SK-N-SH (cell line): Measurements from ENCODE around the gene ZIM2. TPM values are rescaled to one million over a fixed set of nuclear protein-coding genes. Genes with fewer than 3 reads are reported as not detected.

Experiments used
- CTCF ChIA-PET: fragments of 300-600, 350-600 bp; formaldehyde crosslinking; extraction: SDS; loops from one replicate; lab custom pipeline; 2021; lab: Yijun Ruan, JAX
- POLR2A ChIA-PET: fragments of 350-600 bp; sonication (Branson Sonifier 250); formaldehyde crosslinking; extraction: SDS; loops from one replicate; lab custom pipeline; 2020; ENCODE audit warnings: antibody characterized with exemption, inconsistent platforms; lab: Yijun Ruan, JAX
- DNase-seq: peaks from one replicate; pipeline ENCODE4 v3.0.0; 2012
- H2AFZ ChIP-seq: fragments of 200-600 bp; sonication (generic); 2 replicates; pipeline ENCODE4 v1.8.1; 2016; ENCODE audit warnings: antibody characterized with exemption, mild to moderate bottlenecking, low read depth
- H3F3A ChIP-seq: fragments of 200-600 bp; sonication (generic); replicated peaks from 2 replicates; pipeline ENCODE3; 2016; ENCODE audit warnings: antibody characterized with exemption, mild to moderate bottlenecking; ENCODE audit not compliant: insufficient read depth
- H3K27ac ChIP-seq, 2 experiments: fragments of 200-500 bp in 1 of 2; fragments of 200-600 bp in 1 of 2; sonication (Bioruptor generic) in 1 of 2; sonication (generic), shearing (Covaris generic) in 1 of 2; 2 replicates each; pipeline versions ENCODE4 v1.5.1 to v1.6.1; 2014 to 2016; ENCODE audit warnings: low read depth in 2 of 2, inconsistent platforms in 1 of 2, low read length in 1 of 2, mild to moderate bottlenecking in 1 of 2, mixed read lengths in 1 of 2
- H3K27me3 ChIP-seq: fragments of 200-600 bp; sonication (generic), shearing (Covaris generic); 2 replicates; pipeline ENCODE4 v1.6.1; 2016; ENCODE audit warnings: mixed run types; ENCODE audit not compliant: insufficient read depth
- H3K36me3 ChIP-seq, 2 experiments: fragments of 200-500 bp in 1 of 2; fragments of 200-600 bp in 1 of 2; sonication (Bioruptor generic) in 1 of 2; sonication (generic) in 1 of 2; replicated peaks in 1 of 2; 2 replicates each; pipeline versions ENCODE3 to v1.5.1; 2014 to 2016; ENCODE audit warnings: low read length in 1 of 2, mild to moderate bottlenecking in 1 of 2; ENCODE audit not compliant: insufficient read depth in 2 of 2, control insufficient read depth in 1 of 2
- H3K4me1 ChIP-seq, 2 experiments: fragments of 200-500 bp in 1 of 2; fragments of 200-600 bp in 1 of 2; sonication (Bioruptor generic) in 1 of 2; sonication (generic), shearing (Covaris generic) in 1 of 2; 2 replicates each; pipeline versions ENCODE4 v1.5.1 to v1.6.1; 2014 to 2016; ENCODE audit warnings: low read depth in 1 of 2, low read length in 1 of 2, mixed run types in 1 of 2; ENCODE audit not compliant: insufficient read depth in 2 of 2, control insufficient read depth in 1 of 2
- H3K4me2 ChIP-seq: fragments of 200-600 bp; sonication (generic), shearing (Covaris generic); 2 replicates; pipeline ENCODE4 v1.6.1; 2017; ENCODE audit warnings: mixed run types
- H3K4me3 ChIP-seq, 2 experiments: fragments of 200-500 bp in 1 of 2; fragments of 200-600 bp in 1 of 2; sonication (Bioruptor generic) in 1 of 2; sonication (generic), shearing (Covaris generic) in 1 of 2; 2 replicates each; pipeline versions ENCODE4 v1.5.1 to v1.8.1; 2014 to 2016; ENCODE audit warnings: low read depth in 2 of 2, inconsistent platforms in 1 of 2, low read length in 1 of 2, mild to moderate bottlenecking in 1 of 2, mixed read lengths in 1 of 2, moderate library complexity in 1 of 2
- H3K79me2 ChIP-seq: fragments of 200-600 bp; sonication (generic); 2 replicates; pipeline ENCODE4 v1.8.1; 2017; ENCODE audit warnings: mild to moderate bottlenecking; ENCODE audit not compliant: insufficient read depth
- H3K9ac ChIP-seq: fragments of 200-600 bp; sonication (generic); 2 replicates; pipeline ENCODE4 v1.6.1; 2017; ENCODE audit warnings: mixed run types
- H3K9me2 ChIP-seq: fragments of 200-600 bp; sonication (generic); 2 replicates; pipeline ENCODE4 v1.6.1; 2017; ENCODE audit warnings: mixed run types
- H3K9me3 ChIP-seq: fragments of 200-600 bp; sonication (generic); 2 replicates; pipeline ENCODE4 v1.6.1; 2017; ENCODE audit warnings: mixed run types, mild to moderate bottlenecking, moderate library complexity
- H4K20me1 ChIP-seq: fragments of 200-600 bp; sonication (generic); 2 replicates; pipeline ENCODE4 v1.6.1; 2017; ENCODE audit warnings: mild to moderate bottlenecking, mixed run types; ENCODE audit not compliant: insufficient read depth
- ELF1 ChIP-seq: IDR thresholded peaks from 2 replicates; pipeline ENCODE4 v1.4.0; 2012
- EZH2phosphoT487 ChIP-seq: fragments of 200-600 bp; sonication (generic); IDR thresholded peaks from 2 replicates; pipeline ENCODE4 v1.6.1; 2017; ENCODE audit warnings: low read depth, mixed run types, mild to moderate bottlenecking, antibody characterized with exemption, moderate library complexity, borderline replicate concordance
- FOSL2 ChIP-seq: IDR thresholded peaks from 2 replicates; pipeline ENCODE4 v1.4.0; 2012; ENCODE audit warnings: low read depth, mild to moderate bottlenecking, moderate library complexity, borderline replicate concordance
- FOXJ3 ChIP-seq: sonication (generic); formaldehyde crosslinking; IDR thresholded peaks from 2 replicates; pipeline ENCODE4 v1.5.1; 2020; ENCODE audit warnings: mild to moderate bottlenecking, missing genetic modification reagents
- FOXM1 ChIP-seq: IDR thresholded peaks from 2 replicates; pipeline ENCODE4 v1.4.0; 2012; ENCODE audit warnings: low read depth, mild to moderate bottlenecking
- JUND ChIP-seq: IDR thresholded peaks from 2 replicates; pipeline ENCODE4 v1.4.0; 2012
- MXI1 ChIP-seq: IDR thresholded peaks from 2 replicates; pipeline ENCODE4 v1.6.1; 2012; ENCODE audit warnings: mild to moderate bottlenecking, low read depth, low read length, improper control_type of control experiment
- NFIC ChIP-seq: IDR thresholded peaks from 2 replicates; pipeline ENCODE4 v1.4.0; 2012; ENCODE audit warnings: borderline replicate concordance
- NRF1 ChIP-seq: IDR thresholded peaks from 2 replicates; pipeline ENCODE4 v1.6.1; 2012; ENCODE audit warnings: low read depth, mild to moderate bottlenecking, low read length
- TAF1 ChIP-seq: IDR thresholded peaks from 2 replicates; pipeline ENCODE4 v1.6.1; 2012; ENCODE audit warnings: low read depth, mild to moderate bottlenecking, low read length, moderate library complexity, borderline replicate concordance
- USF1 ChIP-seq: IDR thresholded peaks from 2 replicates; pipeline ENCODE4 v1.4.0; 2012; ENCODE audit warnings: low read depth, borderline replicate concordance
- WGBS: methylation state at CpG from one replicate; pipeline ENCODE4 v1.1.6; 2017; ENCODE audit warnings: low lambda C conversion rate; 5-methylcytosine and 5-hydroxymethylcytosine counted together
- polyA plus RNA-seq, 3 experiments: library from polyadenylated mRNA; depleted of rRNA; stranded (reverse); fragments of >200 nt; gene quantifications; 2 replicates each; pipeline ENCODE4 v1.2.3, GENCODE V29; 2012
- TF ChIP-seq, protein P1 (sequence below): fragments of 200-600 bp; sonication (generic); IDR thresholded peaks from 2 replicates; pipeline ENCODE4 v1.6.1; 2017; ENCODE audit warnings: antibody characterized with exemption, mild to moderate bottlenecking, moderate library complexity
- TF ChIP-seq, protein P2 (sequence below): IDR thresholded peaks from 2 replicates; pipeline ENCODE4 v1.6.1; 2012; ENCODE audit warnings: mild to moderate bottlenecking, low read depth, low read length, moderate library complexity
- TF ChIP-seq, protein P3 (sequence below): IDR thresholded peaks from 2 replicates; pipeline ENCODE4; 2012

ZIM2 gene
- polyA plus RNA-seq, 1 of the 3 experiments (the other 2 are of a cell fraction), result not detected

DNA sequence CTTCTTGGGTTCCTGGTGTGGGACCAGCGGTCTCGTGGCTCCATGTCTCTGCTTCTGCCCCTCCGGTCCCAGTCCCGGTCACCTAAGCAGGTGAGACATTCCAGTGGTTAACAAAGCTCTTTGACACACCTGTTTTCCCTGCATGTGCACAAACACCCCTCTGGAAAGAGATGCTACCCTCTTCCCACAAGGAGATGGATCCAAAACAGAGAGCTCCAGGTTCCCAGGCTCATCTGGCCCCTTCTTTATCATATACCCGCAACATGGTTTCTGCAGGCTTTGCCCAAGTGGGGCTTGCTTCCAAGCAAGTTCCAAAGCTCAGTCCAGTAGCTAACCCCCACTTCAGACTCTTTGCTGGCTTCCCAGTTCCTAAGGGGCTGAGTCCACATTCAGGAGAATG, 17.8 kb downstream of the ZIM2 start:
- no peak overlapping the region for H3K4me3 ChIP-seq
- no peaks in the 10 kb centered on the region for H3K36me3 ChIP-seq
- H3K9me3 ChIP-seq, result no peaks in the 10 kb centered on the region
- ChIA-PET POLR2A (no interaction called here), CTCF (interaction anchor here (0.7 kb wide), 1 partner anchor 276 kb away, joined by 3 read pairs; no protein-coding TSS in a partner anchor)
- H3K4me2 ChIP-seq, result no peak overlapping the region
- H3K79me2 ChIP-seq, result no peaks in the 10 kb centered on the region
- H3K27ac ChIP-seq, result no peak overlapping the region
- no peak overlapping the region for H2AFZ ChIP-seq
- no peaks in the 10 kb centered on the region for H3F3A ChIP-seq
- H4K20me1 ChIP-seq, result no peaks in the 10 kb centered on the region
- no peak overlapping the region for H3K9ac ChIP-seq
- DNase-seq, result no peak
- H3K4me1 ChIP-seq, result no peaks in the 10 kb centered on the region
- TF ChIP-seq, protein P1, sequence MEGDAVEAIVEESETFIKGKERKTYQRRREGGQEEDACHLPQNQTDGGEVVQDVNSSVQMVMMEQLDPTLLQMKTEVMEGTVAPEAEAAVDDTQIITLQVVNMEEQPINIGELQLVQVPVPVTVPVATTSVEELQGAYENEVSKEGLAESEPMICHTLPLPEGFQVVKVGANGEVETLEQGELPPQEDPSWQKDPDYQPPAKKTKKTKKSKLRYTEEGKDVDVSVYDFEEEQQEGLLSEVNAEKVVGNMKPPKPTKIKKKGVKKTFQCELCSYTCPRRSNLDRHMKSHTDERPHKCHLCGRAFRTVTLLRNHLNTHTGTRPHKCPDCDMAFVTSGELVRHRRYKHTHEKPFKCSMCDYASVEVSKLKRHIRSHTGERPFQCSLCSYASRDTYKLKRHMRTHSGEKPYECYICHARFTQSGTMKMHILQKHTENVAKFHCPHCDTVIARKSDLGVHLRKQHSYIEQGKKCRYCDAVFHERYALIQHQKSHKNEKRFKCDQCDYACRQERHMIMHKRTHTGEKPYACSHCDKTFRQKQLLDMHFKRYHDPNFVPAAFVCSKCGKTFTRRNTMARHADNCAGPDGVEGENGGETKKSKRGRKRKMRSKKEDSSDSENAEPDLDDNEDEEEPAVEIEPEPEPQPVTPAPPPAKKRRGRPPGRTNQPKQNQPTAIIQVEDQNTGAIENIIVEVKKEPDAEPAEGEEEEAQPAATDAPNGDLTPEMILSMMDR, result no peak
- no peak for TF ChIP-seq NFIC
- TF ChIP-seq, protein P2, sequence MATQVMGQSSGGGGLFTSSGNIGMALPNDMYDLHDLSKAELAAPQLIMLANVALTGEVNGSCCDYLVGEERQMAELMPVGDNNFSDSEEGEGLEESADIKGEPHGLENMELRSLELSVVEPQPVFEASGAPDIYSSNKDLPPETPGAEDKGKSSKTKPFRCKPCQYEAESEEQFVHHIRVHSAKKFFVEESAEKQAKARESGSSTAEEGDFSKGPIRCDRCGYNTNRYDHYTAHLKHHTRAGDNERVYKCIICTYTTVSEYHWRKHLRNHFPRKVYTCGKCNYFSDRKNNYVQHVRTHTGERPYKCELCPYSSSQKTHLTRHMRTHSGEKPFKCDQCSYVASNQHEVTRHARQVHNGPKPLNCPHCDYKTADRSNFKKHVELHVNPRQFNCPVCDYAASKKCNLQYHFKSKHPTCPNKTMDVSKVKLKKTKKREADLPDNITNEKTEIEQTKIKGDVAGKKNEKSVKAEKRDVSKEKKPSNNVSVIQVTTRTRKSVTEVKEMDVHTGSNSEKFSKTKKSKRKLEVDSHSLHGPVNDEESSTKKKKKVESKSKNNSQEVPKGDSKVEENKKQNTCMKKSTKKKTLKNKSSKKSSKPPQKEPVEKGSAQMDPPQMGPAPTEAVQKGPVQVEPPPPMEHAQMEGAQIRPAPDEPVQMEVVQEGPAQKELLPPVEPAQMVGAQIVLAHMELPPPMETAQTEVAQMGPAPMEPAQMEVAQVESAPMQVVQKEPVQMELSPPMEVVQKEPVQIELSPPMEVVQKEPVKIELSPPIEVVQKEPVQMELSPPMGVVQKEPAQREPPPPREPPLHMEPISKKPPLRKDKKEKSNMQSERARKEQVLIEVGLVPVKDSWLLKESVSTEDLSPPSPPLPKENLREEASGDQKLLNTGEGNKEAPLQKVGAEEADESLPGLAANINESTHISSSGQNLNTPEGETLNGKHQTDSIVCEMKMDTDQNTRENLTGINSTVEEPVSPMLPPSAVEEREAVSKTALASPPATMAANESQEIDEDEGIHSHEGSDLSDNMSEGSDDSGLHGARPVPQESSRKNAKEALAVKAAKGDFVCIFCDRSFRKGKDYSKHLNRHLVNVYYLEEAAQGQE, result no peak
- TF ChIP-seq TAF1, result no peak
- no peak for TF ChIP-seq EZH2phosphoT487
- TF ChIP-seq, protein P3, sequence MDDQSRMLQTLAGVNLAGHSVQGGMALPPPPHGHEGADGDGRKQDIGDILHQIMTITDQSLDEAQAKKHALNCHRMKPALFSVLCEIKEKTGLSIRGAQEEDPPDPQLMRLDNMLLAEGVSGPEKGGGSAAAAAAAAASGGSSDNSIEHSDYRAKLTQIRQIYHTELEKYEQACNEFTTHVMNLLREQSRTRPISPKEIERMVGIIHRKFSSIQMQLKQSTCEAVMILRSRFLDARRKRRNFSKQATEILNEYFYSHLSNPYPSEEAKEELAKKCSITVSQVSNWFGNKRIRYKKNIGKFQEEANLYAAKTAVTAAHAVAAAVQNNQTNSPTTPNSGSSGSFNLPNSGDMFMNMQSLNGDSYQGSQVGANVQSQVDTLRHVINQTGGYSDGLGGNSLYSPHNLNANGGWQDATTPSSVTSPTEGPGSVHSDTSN, result no peak
- no peak for TF ChIP-seq FOXM1
- no peak for TF ChIP-seq JUND
- no peak for TF ChIP-seq FOXJ3 (CRISPR knock-in tag)
- TF ChIP-seq FOSL2, result no peak
- TF ChIP-seq NRF1, result no peak
- no peak for TF ChIP-seq ELF1
- no peak for TF ChIP-seq MXI1
- TF ChIP-seq USF1, result no peak
- H3K9me2 ChIP-seq, result no peaks in the 10 kb centered on the region
- H3K27me3 ChIP-seq, result no peaks in the 10 kb centered on the region
- WGBS, result 41% methylated on average over 4 of the region's 5 CpGs
